PFSK-1 (cell line): ENCODE data around the gene FOXD1.

Experiments used
- FOXP2 ChIP-seq: optimal IDR thresholded peaks from 2 replicates; pipeline ENCODE3; 2011; ENCODE audit warnings: borderline replicate concordance, control low read depth, inconsistent platforms; ENCODE audit not compliant: insufficient read depth; ENCODE audit errors: extremely low read length, extremely low read depth
- POLR2AphosphoS5 ChIP-seq: IDR thresholded peaks from 2 replicates; pipeline ENCODE4 v1.6.1; 2012; ENCODE audit warnings: low read depth, mild to moderate bottlenecking, control low read depth, low read length, moderate library complexity
- REST ChIP-seq, 2 experiments: IDR thresholded peaks; 2 replicates each; pipeline versions ENCODE4 v1.6.1 to v1.8.0; 2011 to 2012; ENCODE audit warnings: low read depth in 2 of 2, low read length in 2 of 2, control low read depth in 1 of 2, inconsistent platforms in 1 of 2, mild to moderate bottlenecking in 1 of 2, moderate library complexity in 1 of 2; ENCODE audit not compliant: insufficient read depth in 1 of 2
- SIN3A ChIP-seq: IDR thresholded peaks from 2 replicates; pipeline ENCODE4 v1.6.1; 2012; ENCODE audit warnings: mild to moderate bottlenecking, low read length, moderate library complexity, borderline replicate concordance; ENCODE audit not compliant: insufficient read depth
- TAF1 ChIP-seq: IDR thresholded peaks from 2 replicates; pipeline ENCODE4 v1.6.1; 2012; ENCODE audit warnings: low read length, control low read depth, borderline replicate concordance; ENCODE audit not compliant: insufficient read depth

The FOXD1 gene

GRCh38 chr5:73442996-73443627 lies 5.5 kb downstream of the FOXD1 start:
- TF ChIP-seq TAF1 (no peak), POLR2AphosphoS5 (no peak), SIN3A (no peak), REST (IDR thresholded peaks at IDR 0.05; ENCODE audit: insufficient read depth in 1 of 2, low read depth in 2 of 2, low read length in 2 of 2) (no peak), FOXP2 (no peak)

GRCh38 chr5:73442231-73442811 lies 6.3 kb downstream of the FOXD1 start:
- TF ChIP-seq POLR2AphosphoS5 (no peak), TAF1 (no peak), FOXP2 (no peak), SIN3A (no peak)

- TF ChIP-seq REST (IDR thresholded peaks at IDR 0.05; ENCODE audit: insufficient read depth in 1 of 2, low read depth in 2 of 2, low read length in 2 of 2): no peak
Measured at GRCh38 chr5:73441378-73441777, 7.2 kb downstream of the FOXD1 start.

- TF ChIP-seq SIN3A: no peak
- TF ChIP-seq FOXP2: no peak
- TF ChIP-seq POLR2AphosphoS5: no peak
- no peak for TF ChIP-seq TAF1
- no peak for TF ChIP-seq REST (IDR thresholded peaks at IDR 0.05; ENCODE audit: insufficient read depth in 1 of 2, low read depth in 2 of 2, low read length in 2 of 2)
Measured at GRCh38 chr5:73440262-73440661, 8.3 kb downstream of the FOXD1 start.

- no peak for TF ChIP-seq FOXP2
- no peak for TF ChIP-seq POLR2AphosphoS5
- TF ChIP-seq REST (IDR thresholded peaks at IDR 0.05; ENCODE audit: insufficient read depth in 1 of 2, low read depth in 2 of 2, low read length in 2 of 2): no peak
- no peak for TF ChIP-seq SIN3A
- no peak for TF ChIP-seq TAF1
Measured at GRCh38 chr5:73438645-73439470, 9.7 kb downstream of the FOXD1 start.
